Activated T-helper 1 cell treated with anti-CD3 and anti-CD28 coated beads, Interleukin-12 subunit alpha, Interleukin-12 subunit beta, Interleukin-2, Interleukin-4 antibody, amounts not matched to agents 30 ng/mL and 10 ng/mL and 1 ng/mL, durations not matched to agents 14 hours and 24 hours and 36 hours (primary cell): Measurements from ENCODE around the gene DAG1. TPM values are rescaled to one million over a fixed set of nuclear protein-coding genes. Genes with fewer than 3 reads are reported as not detected.

Source experiments
- DNase-seq: peaks from one replicate; pipeline ENCODE4 v3.0.0; 2021; ENCODE audit warnings: low spot score
- H3K27ac Mint-ChIP-seq: one replicate; pipeline ENCODE4 v1.8.0; 2021; ENCODE audit warnings: mild to moderate bottlenecking, mixed read lengths
- H3K27me3 Mint-ChIP-seq: one replicate; pipeline ENCODE4 v1.8.0; 2022; ENCODE audit warnings: mild to moderate bottlenecking, moderate library complexity, mixed read lengths; ENCODE audit not compliant: insufficient read depth
- H3K36me3 Mint-ChIP-seq: one replicate; pipeline ENCODE4 v1.8.0; 2021; ENCODE audit warnings: low read depth, mixed read lengths
- H3K4me1 Mint-ChIP-seq: one replicate; pipeline ENCODE4 v1.8.0; 2021; ENCODE audit warnings: low read depth, mixed read lengths
- H3K4me3 Mint-ChIP-seq: one replicate; pipeline ENCODE4 v1.8.0; 2021; ENCODE audit warnings: mild to moderate bottlenecking, moderate library complexity, mixed read lengths
- H3K9me3 Mint-ChIP-seq: one replicate; pipeline ENCODE4 v1.8.0; 2021; ENCODE audit warnings: mixed read lengths
- intact Hi-C: fragments of 100-400 bp; cut with micrococcal nuclease; formaldehyde crosslinking; loops from one replicate; pipeline ENCODE4 v1.15.1; 2024
- total RNA-seq: library from RNA; stranded (reverse); gene quantifications from 2 replicates; pipeline ENCODE4 v1.2.3, GENCODE V29; 2022

The DAG1 gene
- total RNA-seq, 1 donor from 2014 or later = 23.7 TPM

- DNase-seq = no peak
- intact Hi-C loops = no loop called here
- Mint-ChIP-seq H3K9me3 (no peaks in the 10 kb centered on the region), H3K36me3 (no peaks in the 10 kb centered on the region), H3K4me1 (peaks cover 7% of the 10 kb centered on the region), H3K27ac (no peak overlapping the region), H3K4me3 (no peak overlapping the region), H3K27me3 (peaks cover 2% of the 10 kb centered on the region)
Measured at GRCh38 chr3:49460188-49460890, 9.7 kb upstream of the DAG1 start.

GRCh38 chr3:49460956-49461355 is 9.1 kb upstream of the DAG1 start:
- intact Hi-C loops = no loop called here
- no peaks in the 10 kb centered on the region for H3K9me3 Mint-ChIP-seq

GRCh38 chr3:49461443-49462171 is 8.5 kb upstream of the DAG1 start:
- H3K27me3 Mint-ChIP-seq = peaks cover 2% of the 10 kb centered on the region
- H3K36me3 Mint-ChIP-seq = no peaks in the 10 kb centered on the region
- H3K9me3 Mint-ChIP-seq = no peaks in the 10 kb centered on the region
- intact Hi-C loops = no loop called here
- no peak for DNase-seq
- peak overlapping the region; percentile 7 for H3K27ac Mint-ChIP-seq
- peaks cover 7% of the 10 kb centered on the region for H3K4me1 Mint-ChIP-seq
- no peak overlapping the region for H3K4me3 Mint-ChIP-seq

More at GRCh38 chr3:49460956-49461355, 9.1 kb upstream of the DAG1 start:
- H3K27ac Mint-ChIP-seq = no peak overlapping the region
- DNase-seq = no peak
- H3K27me3 Mint-ChIP-seq = peaks cover 2% of the 10 kb centered on the region
- H3K4me1 Mint-ChIP-seq = peaks cover 7% of the 10 kb centered on the region
- no peaks in the 10 kb centered on the region for H3K36me3 Mint-ChIP-seq
- H3K4me3 Mint-ChIP-seq = no peak overlapping the region

GRCh38 chr3:49462222-49462621 is 7.8 kb upstream of the DAG1 start:
- Mint-ChIP-seq H3K4me1 (peaks cover 7% of the 10 kb centered on the region), H3K4me3 (no peak overlapping the region), H3K36me3 (no peaks in the 10 kb centered on the region), H3K27me3 (peaks cover 2% of the 10 kb centered on the region), H3K9me3 (no peaks in the 10 kb centered on the region), H3K27ac (no peak overlapping the region)
- intact Hi-C loops = no loop called here
- DNase-seq = no peak

- Mint-ChIP-seq H3K27ac (no peak overlapping the region), H3K36me3 (no peaks in the 10 kb centered on the region), H3K9me3 (no peaks in the 10 kb centered on the region), H3K4me1 (peaks cover 13% of the 10 kb centered on the region), H3K4me3 (no peak overlapping the region), H3K27me3 (peaks cover 2% of the 10 kb centered on the region)
- no peak for DNase-seq
- intact Hi-C loops = no loop called here
Measured at GRCh38 chr3:49465270-49466034, 4.6 kb upstream of the DAG1 start.

- peaks cover 2% of the 10 kb centered on the region for H3K27me3 Mint-ChIP-seq
- H3K4me1 Mint-ChIP-seq = peaks cover 17% of the 10 kb centered on the region
- no peak overlapping the region for H3K4me3 Mint-ChIP-seq
- DNase-seq = no peak
- no peaks in the 10 kb centered on the region for H3K36me3 Mint-ChIP-seq
- H3K27ac Mint-ChIP-seq = no peak overlapping the region
- intact Hi-C loops = no loop called here
- no peaks in the 10 kb centered on the region for H3K9me3 Mint-ChIP-seq
Measured at GRCh38 chr3:49466085-49466484, 4.0 kb upstream of the DAG1 start.

GRCh38 chr3:49469037-49469935 is 781 bp upstream of the DAG1 start:
- Mint-ChIP-seq H3K4me1 (peaks cover 23% of the 10 kb centered on the region), H3K4me3 (peak overlapping the region; percentile 88), H3K36me3 (peaks cover 8% of the 10 kb centered on the region), H3K9me3 (no peaks in the 10 kb centered on the region), H3K27me3 (no peaks in the 10 kb centered on the region), H3K27ac (peak overlapping the region; percentile 88)
- intact Hi-C loops = no loop called here
- no peak for DNase-seq

GRCh38 chr3:49470714-49471420 is 800 bp downstream of the DAG1 start:
- H3K4me3 Mint-ChIP-seq = peak overlapping the region; percentile 92
- H3K9me3 Mint-ChIP-seq = no peaks in the 10 kb centered on the region
- H3K27ac Mint-ChIP-seq = peak overlapping the region; percentile 66
- H3K36me3 Mint-ChIP-seq = peaks cover 9% of the 10 kb centered on the region
- no peak for DNase-seq
- intact Hi-C loops = loop anchor here (1.0 to 2.0 kb wide), 14 partner anchors 22 to 822 kb away; partner anchors contain the start of genes APEH, IFRD2, NICN1 and PRKAR2A
- no peaks in the 10 kb centered on the region for H3K27me3 Mint-ChIP-seq
- H3K4me1 Mint-ChIP-seq = peaks cover 24% of the 10 kb centered on the region

GRCh38 chr3:49471856-49472495 is 1.9 kb downstream of the DAG1 start:
- Mint-ChIP-seq H3K27ac (no peak overlapping the region), H3K27me3 (no peaks in the 10 kb centered on the region), H3K4me1 (peaks cover 34% of the 10 kb centered on the region), H3K9me3 (no peaks in the 10 kb centered on the region), H3K36me3 (peaks cover 13% of the 10 kb centered on the region), H3K4me3 (peak overlapping the region; percentile 92)
- no peak for DNase-seq
- intact Hi-C loops = loop anchor here (2.0 kb wide), 4 partner anchors 57 to 821 kb away; partner anchors contain the start of genes IFRD2 and PRKAR2A

- peaks cover 27% of the 10 kb centered on the region for H3K36me3 Mint-ChIP-seq
- H3K4me3 Mint-ChIP-seq = peak overlapping the region; percentile 28
- peak; percentile 18 for DNase-seq
- H3K9me3 Mint-ChIP-seq = no peaks in the 10 kb centered on the region
- intact Hi-C loops = no loop called here
- peaks cover 19% of the 10 kb centered on the region for H3K4me1 Mint-ChIP-seq
- H3K27me3 Mint-ChIP-seq = no peaks in the 10 kb centered on the region
- H3K27ac Mint-ChIP-seq = peak overlapping the region; percentile 56
Measured at GRCh38 chr3:49476563-49476962, 6.5 kb downstream of the DAG1 start.

GRCh38 chr3:49482766-49483165 is 12.7 kb downstream of the DAG1 start:
- intact Hi-C loops = no loop called here
- no peak overlapping the region for H3K4me3 Mint-ChIP-seq
- H3K4me1 Mint-ChIP-seq = no peaks in the 10 kb centered on the region
- no peak for DNase-seq
- H3K36me3 Mint-ChIP-seq = peaks cover 8% of the 10 kb centered on the region
- no peaks in the 10 kb centered on the region for H3K27me3 Mint-ChIP-seq
- no peak overlapping the region for H3K27ac Mint-ChIP-seq
- no peaks in the 10 kb centered on the region for H3K9me3 Mint-ChIP-seq
